Esophagus squamous epithelium (tissue), 5 donors: ENCODE measurements around the gene HMGN4. TPM values are rescaled to one million over a fixed set of nuclear protein-coding genes. Genes with fewer than 3 reads are reported as not detected.
"Not testable (repeated sequence)": the region's sequence is repeated elsewhere in the genome, so short reads cannot be mapped to it uniquely, and the experiment has no call there.

ENCODE experiments used
- DNase-seq: peaks from one replicate; lab custom pipeline; 2025; lab: John Stamatoyannopoulos, UW
- H3K27ac ChIP-seq, 4 donors: fragments of 200-600 bp; sonication (generic); one replicate each; pipeline ENCODE4 v1.5.1; 2016 to 2019; ENCODE audit warnings: mild to moderate bottlenecking in 1 of 4
- H3K27me3 ChIP-seq, 4 donors: fragments of 200-600 bp; sonication (generic); 1 replicate in 3 of 4; 2 replicates in 1 of 4; pipeline versions ENCODE4 v1.5.1 to v1.6.0; 2017 to 2021; ENCODE audit warnings: antibody characterized with exemption in 1 of 4
- H3K36me3 ChIP-seq, 3 donors: fragments of 200-600 bp; sonication (generic); one replicate each; pipeline ENCODE4 v1.5.1; 2016 to 2019
- H3K4me1 ChIP-seq, 3 donors: fragments of 200-600 bp; sonication (generic); one replicate each; pipeline ENCODE4 v1.5.1; 2017 to 2019
- H3K4me3 ChIP-seq, 4 donors: fragments of 200-600 bp; sonication (generic); 1 replicate in 3 of 4; 2 replicates in 1 of 4; pipeline ENCODE4 v1.5.1; 2016 to 2019; ENCODE audit warnings: mild to moderate bottlenecking in 2 of 4, moderate library complexity in 1 of 4
- H3K9me3 ChIP-seq, 3 donors: fragments of 200-600 bp; sonication (generic); one replicate each; pipeline ENCODE4 v1.5.1; 2016 to 2019
- POLR2A ChIP-seq, 4 donors: fragments of 450-650 bp; IDR thresholded peaks; one replicate each; pipeline ENCODE4 v1.6.1; 2017; ENCODE audit warnings: antibody characterized with exemption in 4 of 4, mild to moderate bottlenecking in 4 of 4, moderate library complexity in 3 of 4
- WGBS, 2 donors: methylation state at CpG; one replicate each; pipeline ENCODE4 v1.1.5; 2018; 5-methylcytosine and 5-hydroxymethylcytosine counted together
- intact Hi-C: fragments of 100-400 bp; cut with DNase I; formaldehyde crosslinking; loops from one replicate; pipeline ENCODE4 v1.15.0; 2022
- total RNA-seq, 4 donors: library from RNA; depleted of rRNA; stranded (reverse); fragments of >200 nt; gene quantifications; one replicate each; pipeline ENCODE4 v1.1.0, GENCODE V29; 2016
- TF ChIP-seq, protein P1 (sequence below), 6 experiments: fragments of 450-650 bp in 4 of 6; fragments of 200-600 bp in 2 of 6; sonication (generic) in 2 of 6; IDR thresholded peaks; one replicate each; pipeline ENCODE4 v1.5.1; 2016 to 2019; ENCODE audit warnings: antibody characterized with exemption in 6 of 6, mild to moderate bottlenecking in 4 of 6, moderate library complexity in 4 of 6
- donor health status: DM: yes; HTN: yes; CAD: no.

Gene HMGN4
- total RNA-seq, 4 donors from 2014 or later: 18.1 to 53.2 (median 36.7) TPM

DNA sequence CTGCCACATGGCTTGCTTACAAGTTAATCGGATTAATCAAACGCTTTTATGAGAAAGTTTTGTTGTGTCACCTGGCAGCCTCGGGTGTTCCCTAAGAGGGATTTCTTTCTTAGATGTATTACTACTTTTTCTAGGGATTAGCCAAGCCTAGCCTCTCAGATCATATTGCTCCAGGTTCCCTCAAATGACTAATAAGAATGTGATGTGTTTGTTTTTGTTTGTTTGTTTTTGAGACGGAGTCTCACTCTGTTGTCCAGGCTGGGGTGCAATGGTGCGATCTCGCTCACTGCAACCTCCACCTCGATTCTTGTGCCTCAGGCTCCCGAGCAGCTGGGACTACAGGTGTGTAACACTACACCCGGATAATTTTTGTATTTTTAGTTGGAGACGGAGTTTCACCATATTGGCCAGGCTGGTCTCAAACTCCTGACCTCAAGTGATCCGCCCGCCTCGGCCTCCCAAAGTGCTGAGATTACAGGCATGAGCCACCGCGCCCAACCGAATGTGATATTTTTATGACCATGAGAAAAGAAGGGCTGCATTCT is 977 bp downstream of the HMGN4 start:
- intact Hi-C loops: no loop called here
- H3K9me3 ChIP-seq: no peaks in the 10 kb centered on the region
- no peak for TF ChIP-seq POLR2A (IDR thresholded peaks at IDR 0.05)
- peak overlapping the region; percentile 62 to 91 (median 81) for H3K4me3 ChIP-seq
- no peak for DNase-seq
- peak overlapping the region; percentile 90 to 96 (median 96) for H3K27ac ChIP-seq
- H3K36me3 ChIP-seq: peaks cover 0 to 12% (median 0%) of the 10 kb centered on the region in 3 donors
- H3K27me3 ChIP-seq: no peaks in the 10 kb centered on the region
- WGBS, 2 donors: 61 to 64% methylated on average over 16 of the region's 16 CpGs
- H3K4me1 ChIP-seq: peaks cover 19 to 57% (median 20%) of the 10 kb centered on the region in 3 donors

DNA sequence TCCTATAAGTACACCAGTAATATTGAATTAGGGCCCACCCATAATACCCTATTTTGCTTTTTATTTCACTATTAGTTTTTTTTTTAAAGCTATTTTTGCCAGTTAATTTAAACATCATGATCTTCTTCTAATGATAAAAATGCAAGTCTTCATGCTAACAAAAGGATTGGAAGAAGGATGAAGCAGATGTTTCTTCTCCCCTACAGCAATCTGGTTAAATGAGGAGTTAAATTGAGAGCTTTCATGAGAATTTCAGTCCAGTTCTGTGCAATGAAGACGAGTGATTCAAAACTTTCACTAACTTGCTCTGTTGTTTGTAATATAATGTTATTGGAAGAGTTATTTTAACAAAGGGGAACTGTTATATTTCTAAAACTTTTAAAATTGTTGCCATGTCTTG is 3.4 kb downstream of the HMGN4 start:
- H3K36me3 ChIP-seq: peaks cover 0 to 36% (median 0%) of the 10 kb centered on the region in 3 donors
- intact Hi-C loops: no loop called here
- H3K4me1 ChIP-seq: peaks cover 8 to 44% (median 10%) of the 10 kb centered on the region in 3 donors
- no peaks in the 10 kb centered on the region for H3K27me3 ChIP-seq
- H3K4me3 ChIP-seq: no peak overlapping the region
- no peak overlapping the region for H3K27ac ChIP-seq
- TF ChIP-seq POLR2A (IDR thresholded peaks at IDR 0.05): no peak
- TF ChIP-seq, protein P1, sequence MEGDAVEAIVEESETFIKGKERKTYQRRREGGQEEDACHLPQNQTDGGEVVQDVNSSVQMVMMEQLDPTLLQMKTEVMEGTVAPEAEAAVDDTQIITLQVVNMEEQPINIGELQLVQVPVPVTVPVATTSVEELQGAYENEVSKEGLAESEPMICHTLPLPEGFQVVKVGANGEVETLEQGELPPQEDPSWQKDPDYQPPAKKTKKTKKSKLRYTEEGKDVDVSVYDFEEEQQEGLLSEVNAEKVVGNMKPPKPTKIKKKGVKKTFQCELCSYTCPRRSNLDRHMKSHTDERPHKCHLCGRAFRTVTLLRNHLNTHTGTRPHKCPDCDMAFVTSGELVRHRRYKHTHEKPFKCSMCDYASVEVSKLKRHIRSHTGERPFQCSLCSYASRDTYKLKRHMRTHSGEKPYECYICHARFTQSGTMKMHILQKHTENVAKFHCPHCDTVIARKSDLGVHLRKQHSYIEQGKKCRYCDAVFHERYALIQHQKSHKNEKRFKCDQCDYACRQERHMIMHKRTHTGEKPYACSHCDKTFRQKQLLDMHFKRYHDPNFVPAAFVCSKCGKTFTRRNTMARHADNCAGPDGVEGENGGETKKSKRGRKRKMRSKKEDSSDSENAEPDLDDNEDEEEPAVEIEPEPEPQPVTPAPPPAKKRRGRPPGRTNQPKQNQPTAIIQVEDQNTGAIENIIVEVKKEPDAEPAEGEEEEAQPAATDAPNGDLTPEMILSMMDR (IDR thresholded peaks at IDR 0.05): no peak
- WGBS, 2 donors: 41 to 85% methylated on average over 1 of the region's 1 CpG
- DNase-seq: no peak
- no peaks in the 10 kb centered on the region for H3K9me3 ChIP-seq

DNA sequence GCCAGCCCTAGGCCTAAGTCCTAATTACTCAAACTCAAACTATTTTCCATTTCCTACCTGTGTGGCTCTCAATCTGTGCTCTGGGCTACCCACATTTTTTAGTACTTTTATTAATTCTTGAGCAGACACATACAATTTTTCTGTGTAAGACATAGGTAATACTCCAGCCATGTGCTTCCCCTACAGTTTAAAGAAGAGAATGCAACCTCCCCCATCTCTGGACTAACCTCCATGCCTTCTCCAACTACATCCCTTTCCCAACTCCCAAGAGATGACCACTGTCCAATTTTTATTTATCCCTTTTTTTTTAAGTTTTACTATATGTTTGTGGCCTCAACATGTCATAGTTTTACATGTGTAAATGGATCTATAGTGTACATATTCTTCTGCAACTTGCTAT is 5.8 kb downstream of the HMGN4 start:
- intact Hi-C loops: no loop called here
- Histone ChIP-seq H3K27me3 (no peaks in the 10 kb centered on the region), H3K27ac (no peak overlapping the region), H3K4me3 (no peak overlapping the region), H3K4me1 (peaks cover under 1 to 26% (median 4%) of the 10 kb centered on the region in 3 donors), H3K36me3 (peaks cover 0 to 43% (median 0%) of the 10 kb centered on the region in 3 donors), H3K9me3 (no peaks in the 10 kb centered on the region)
- DNase-seq: no peak
- no peak for TF ChIP-seq POLR2A (IDR thresholded peaks at IDR 0.05)
- TF ChIP-seq, protein P1 (IDR thresholded peaks at IDR 0.05): peak in 4 of 6 experiments; percentile 23 to 44 (median 32)

DNA sequence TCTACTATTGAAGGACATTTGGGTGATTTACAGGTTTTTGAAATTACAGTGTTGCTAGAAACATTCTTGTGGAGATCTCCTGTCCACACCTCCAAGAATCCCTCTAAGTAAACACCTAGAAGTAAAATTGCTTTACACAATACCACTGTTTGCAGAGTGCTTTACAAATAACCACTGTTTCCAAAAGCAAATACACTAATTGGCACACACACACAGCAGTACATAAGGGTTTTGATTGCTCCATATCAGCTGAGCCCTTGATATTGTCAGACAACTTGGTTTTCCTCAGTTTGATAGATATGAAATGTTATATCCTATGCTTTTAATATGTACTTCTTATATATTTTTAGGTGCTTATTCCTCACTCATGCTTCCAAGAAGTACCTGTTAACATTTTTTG is 6.3 kb downstream of the HMGN4 start:
- Histone ChIP-seq H3K9me3 (no peaks in the 10 kb centered on the region), H3K4me3 (no peak overlapping the region), H3K27ac (no peak overlapping the region), H3K36me3 (peaks cover 0 to 43% (median 0%) of the 10 kb centered on the region in 3 donors), H3K4me1 (peaks cover 0 to 21% (median 0%) of the 10 kb centered on the region in 3 donors), H3K27me3 (no peaks in the 10 kb centered on the region)
- DNase-seq: no peak
- intact Hi-C loops: no loop called here
- TF ChIP-seq POLR2A (IDR thresholded peaks at IDR 0.05): no peak
- TF ChIP-seq, protein P1 (IDR thresholded peaks at IDR 0.05): no peak

DNA sequence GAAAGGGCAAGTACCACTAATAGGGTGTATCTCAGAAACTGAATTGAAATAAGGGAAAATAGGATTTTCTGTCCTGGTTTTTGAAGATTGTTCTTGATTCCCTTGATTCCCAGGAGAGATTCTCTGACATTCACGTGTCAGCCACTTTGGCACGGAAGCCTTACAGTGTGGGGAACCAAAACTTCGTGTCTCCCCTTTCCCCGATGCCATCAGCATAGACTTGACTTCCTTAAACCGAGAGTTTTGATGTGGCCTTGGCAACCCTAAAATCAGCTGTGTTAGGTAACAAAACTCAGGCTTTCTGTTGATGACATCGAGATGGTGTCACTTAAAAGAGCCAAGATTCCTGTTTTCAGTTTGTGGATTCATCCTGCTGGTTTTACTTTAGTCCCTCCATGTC is 7.5 kb downstream of the HMGN4 start:
- Histone ChIP-seq H3K27ac (no peak overlapping the region), H3K9me3 (no peaks in the 10 kb centered on the region), H3K36me3 (peaks cover 0 to 43% (median 0%) of the 10 kb centered on the region in 3 donors), H3K4me1 (peaks cover 0 to 18% (median 2%) of the 10 kb centered on the region in 3 donors), H3K4me3 (no peak overlapping the region), H3K27me3 (no peaks in the 10 kb centered on the region)
- WGBS, 2 donors: 80 to 87% methylated on average over 6 of the region's 6 CpGs
- DNase-seq: no peak
- TF ChIP-seq, protein P1 (IDR thresholded peaks at IDR 0.05): no peak
- no peak for TF ChIP-seq POLR2A (IDR thresholded peaks at IDR 0.05)
- intact Hi-C loops: no loop called here

DNA sequence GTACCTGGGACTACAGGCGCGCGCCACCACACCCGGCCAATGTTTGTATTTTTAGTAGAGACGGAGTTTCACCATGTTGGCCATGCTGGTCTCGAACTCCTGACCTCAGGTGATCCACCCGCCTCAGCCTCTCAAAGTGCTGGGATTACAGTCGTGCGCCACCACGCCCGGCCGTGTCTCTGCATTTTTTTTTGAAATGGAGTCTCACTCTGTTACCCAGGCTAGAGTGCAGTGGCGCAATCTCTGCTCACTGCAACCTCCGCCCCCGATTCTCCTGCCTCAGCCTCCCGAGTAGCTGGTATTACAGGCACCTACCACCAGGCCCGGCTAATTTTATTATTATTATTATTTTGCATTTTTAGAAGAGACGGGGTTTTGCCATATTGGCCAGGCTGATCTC is 9.2 kb downstream of the HMGN4 start:
- H3K27ac ChIP-seq, intact Hi-C loops, H3K4me3 ChIP-seq, H3K9me3 ChIP-seq, H3K27me3 ChIP-seq, DNase-seq: not testable (repeated sequence)
- WGBS, 2 donors: 90 to 95% methylated on average over 10 to 15 of the region's 18 CpGs
- peaks cover 0 to 13% (median 4%) of the 10 kb centered on the region in 3 donors for H3K4me1 ChIP-seq
- H3K36me3 ChIP-seq: peaks cover 0 to 43% (median 0%) of the 10 kb centered on the region in 3 donors
